Right atrium auricular region (tissue), 2 donors: ENCODE measurements around the gene KRTAP9-2. TPM values are rescaled to one million over a fixed set of nuclear protein-coding genes. Genes with fewer than 3 reads are reported as not detected.
"Not testable (repeated sequence)": the region's sequence is repeated elsewhere in the genome, so short reads cannot be mapped to it uniquely, and the experiment has no call there.

Experiments used
- DNase-seq: peaks from one replicate; pipeline ENCODE4 v3.0.0-alpha.2; 2019; ENCODE audit warnings: low spot score
- H3K27ac ChIP-seq, 2 donors: fragments of 200-600 bp; sonication (generic); 1 replicate in 1 of 2; 2 replicates in 1 of 2; pipeline ENCODE4 v1.5.1; 2016 to 2019
- H3K27me3 ChIP-seq, 2 donors: fragments of 200-600 bp; sonication (generic); one replicate each; pipeline versions ENCODE4 v1.5.1 to v1.6.0; 2017 to 2019
- H3K36me3 ChIP-seq: fragments of 200-600 bp; sonication (generic); one replicate; pipeline ENCODE4 v1.5.1; 2016
- H3K4me1 ChIP-seq, 2 donors: fragments of 200-600 bp; sonication (generic); one replicate each; pipeline versions ENCODE4 v1.5.1 to v1.6.0; 2017 to 2019
- H3K4me3 ChIP-seq, 2 donors: fragments of 200-600 bp; sonication (generic); 1 replicate in 1 of 2; 2 replicates in 1 of 2; pipeline ENCODE4 v1.5.1; 2017 to 2019; ENCODE audit warnings: mild to moderate bottlenecking in 1 of 2, moderate library complexity in 1 of 2
- H3K9me3 ChIP-seq, 2 donors: fragments of 200-600 bp; sonication (generic); one replicate each; pipeline ENCODE4 v1.5.1; 2019
- CTCF ChIP-seq, 2 donors: fragments of 200-600 bp; sonication (generic); IDR thresholded peaks; one replicate each; pipeline ENCODE4 v1.5.1; 2019; ENCODE audit warnings: antibody characterized with exemption in 2 of 2
- total RNA-seq, 2 donors: library from RNA; depleted of rRNA; stranded (reverse); fragments of >200 nt; gene quantifications; one replicate each; pipeline ENCODE4 v1.1.0, GENCODE V29; 2016

Gene KRTAP9-2
- total RNA-seq: not detected

- not testable (repeated sequence) for H3K27ac ChIP-seq, H3K9me3 ChIP-seq, H3K4me1 ChIP-seq, H3K36me3 ChIP-seq, DNase-seq, H3K27me3 ChIP-seq, H3K4me3 ChIP-seq
Observed at GRCh38 chr17:41226598-41227095, at the start of gene KRTAP9-2. Gene KRTAP9-2, plus strand, starts transcription at chr17:41226648. Its CDS starts 7 bp downstream, at chr17:41226655.

- no peaks in the 10 kb centered on the region for H3K9me3 ChIP-seq
- no peak overlapping the region for H3K4me3 ChIP-seq
- no peaks in the 10 kb centered on the region for H3K27me3 ChIP-seq
- TF ChIP-seq CTCF (IDR thresholded peaks at IDR 0.05): no peak
- no peaks in the 10 kb centered on the region for H3K36me3 ChIP-seq
- no peaks in the 10 kb centered on the region for H3K4me1 ChIP-seq
- H3K27ac ChIP-seq: no peak overlapping the region
- DNase-seq: no peak
Observed at GRCh38 chr17:41176744-41177387, 49.6 kb upstream of the KRTAP9-2 start.

GRCh38 chr17:41177727-41178271 lies 48.6 kb upstream of the KRTAP9-2 start, which contains the start of gene KRTAP4-2:
Gene KRTAP4-2, minus strand, starts transcription at chr17:41178221. Its CDS starts 57 bp downstream, at chr17:41178164.
- no peak for DNase-seq
- no peak for TF ChIP-seq CTCF (IDR thresholded peaks at IDR 0.05)
- Histone ChIP-seq H3K4me3 (no peak within 1 kb of the TSS), H3K9me3 (no peaks in the 10 kb centered on the region), H3K36me3 (no peaks in the 10 kb centered on the region), H3K27ac (no peak within 1 kb of the TSS), H3K27me3 (no peaks in the 10 kb centered on the region), H3K4me1 (no peaks in the 10 kb centered on the region)

- Histone ChIP-seq H3K27ac (no peak overlapping the region), H3K4me1 (no peaks in the 10 kb centered on the region), H3K4me3 (no peak overlapping the region), H3K9me3 (no peaks in the 10 kb centered on the region), H3K36me3 (no peaks in the 10 kb centered on the region), H3K27me3 (no peaks in the 10 kb centered on the region)
- DNase-seq: no peak
- TF ChIP-seq CTCF (IDR thresholded peaks at IDR 0.05): no peak
Observed at GRCh38 chr17:41178341-41178740, 48.1 kb upstream of the KRTAP9-2 start.

- no peak overlapping the region for H3K4me3 ChIP-seq
- H3K27me3 ChIP-seq: no peaks in the 10 kb centered on the region
- H3K4me1 ChIP-seq: no peaks in the 10 kb centered on the region
- TF ChIP-seq CTCF (IDR thresholded peaks at IDR 0.05): no peak
- no peak for DNase-seq
- H3K36me3 ChIP-seq: no peaks in the 10 kb centered on the region
- H3K9me3 ChIP-seq: no peaks in the 10 kb centered on the region
- no peak overlapping the region for H3K27ac ChIP-seq
Observed at GRCh38 chr17:41178843-41179616, 47.4 kb upstream of the KRTAP9-2 start.

GRCh38 chr17:41184480-41184961 lies 41.9 kb upstream of the KRTAP9-2 start, which contains the start of gene KRTAP4-1:
Gene KRTAP4-1, minus strand, starts transcription at chr17:41184911. Its CDS starts 57 bp downstream, at chr17:41184854.
- H3K4me3 ChIP-seq: no peak within 1 kb of the TSS
- no peaks in the 10 kb centered on the region for H3K4me1 ChIP-seq
- no peak for DNase-seq
- no peaks in the 10 kb centered on the region for H3K27me3 ChIP-seq
- no peak for TF ChIP-seq CTCF (IDR thresholded peaks at IDR 0.05)
- H3K9me3 ChIP-seq: no peaks in the 10 kb centered on the region
- no peaks in the 10 kb centered on the region for H3K36me3 ChIP-seq
- no peak within 1 kb of the TSS for H3K27ac ChIP-seq
